Muscle layer of colon (tissue), 2 donors: ENCODE data around the gene AGBL1.
"Not testable (repeated sequence)": the region's sequence is repeated elsewhere in the genome, so short reads cannot be mapped to it uniquely, and the experiment has no call there.

Experiments
- H3K27ac ChIP-seq: one replicate; pipeline ENCODE4 v1.7.0; 2013; ENCODE audit warnings: low read depth, mild to moderate bottlenecking, low read length, moderate library complexity
- H3K27me3 ChIP-seq, 2 donors: one replicate each; pipeline ENCODE4 v1.7.0; 2013; ENCODE audit warnings: low read length in 2 of 2, mild to moderate bottlenecking in 2 of 2; ENCODE audit not compliant: insufficient read depth in 2 of 2, control insufficient read depth in 1 of 2
- H3K36me3 ChIP-seq: one replicate; pipeline ENCODE4 v1.7.0; 2013; ENCODE audit warnings: mild to moderate bottlenecking, low read length; ENCODE audit not compliant: insufficient read depth
- H3K4me1 ChIP-seq: one replicate; pipeline ENCODE4 v1.7.0; 2013; ENCODE audit warnings: mild to moderate bottlenecking, low read length; ENCODE audit not compliant: insufficient read depth
- H3K4me3 ChIP-seq, 2 donors: one replicate each; pipeline ENCODE4 v1.7.0; 2013; ENCODE audit warnings: low read length in 2 of 2, low read depth in 1 of 2, mild to moderate bottlenecking in 1 of 2, moderate library complexity in 1 of 2
- H3K9ac ChIP-seq: one replicate; pipeline ENCODE4 v1.7.0; 2013; ENCODE audit warnings: low read length
- H3K9me3 ChIP-seq: one replicate; pipeline ENCODE4 v1.7.0; 2013; ENCODE audit warnings: mild to moderate bottlenecking, low read length
- donor health status: abdominal sarcoma.
- donor health status: Adenocarcinoma of cecum.

Gene AGBL1

DNA sequence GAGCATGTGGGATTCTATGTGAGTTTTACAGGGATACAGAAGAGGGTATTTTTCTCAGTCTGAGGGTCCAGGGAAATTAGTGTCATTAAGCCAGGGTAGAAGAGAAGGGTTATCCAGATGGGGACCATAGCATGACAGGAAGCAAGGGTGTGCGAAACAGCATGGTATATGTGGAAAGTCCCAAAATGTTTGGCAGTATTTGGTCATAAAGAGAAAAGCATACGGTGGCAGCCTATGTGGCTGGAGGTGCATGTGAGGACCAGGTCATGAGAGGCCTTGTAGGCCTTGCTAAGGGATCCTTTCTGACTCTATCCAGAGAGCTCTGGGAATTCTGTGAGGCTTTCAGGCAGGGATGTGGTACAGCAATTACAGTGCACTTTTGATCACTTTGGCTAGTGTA is 411.4 kb downstream of the AGBL1 start:
- Histone ChIP-seq H3K27me3 (no peaks in the 10 kb centered on the region), H3K4me3 (no peak overlapping the region), H3K4me1 (no peaks in the 10 kb centered on the region), H3K9ac (no peak overlapping the region), H3K9me3 (no peaks in the 10 kb centered on the region), H3K27ac (no peak overlapping the region), H3K36me3 (no peaks in the 10 kb centered on the region)

DNA sequence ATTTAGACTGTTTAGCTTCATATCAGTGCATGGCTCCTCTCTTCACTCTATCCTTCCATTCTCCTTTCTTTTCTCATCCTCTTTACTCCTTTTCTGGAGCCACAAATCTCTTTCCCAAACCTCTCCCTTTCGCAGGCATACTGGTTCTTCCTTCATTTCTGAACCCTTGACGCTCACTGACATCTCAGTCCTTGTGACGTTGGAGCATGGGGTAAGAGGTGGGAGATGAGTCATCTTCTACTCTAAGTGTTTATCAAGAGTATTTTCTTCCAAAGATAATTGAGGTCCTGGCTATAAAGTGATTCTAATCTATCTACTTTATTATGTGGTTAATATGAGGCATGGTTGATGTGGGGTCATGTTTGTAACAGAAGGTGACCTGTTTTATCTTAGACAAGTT is 414.2 kb downstream of the AGBL1 start:
- Histone ChIP-seq H3K9me3 (no peaks in the 10 kb centered on the region), H3K36me3 (no peaks in the 10 kb centered on the region), H3K4me3 (no peak overlapping the region), H3K27me3 (no peaks in the 10 kb centered on the region), H3K4me1 (no peaks in the 10 kb centered on the region), H3K27ac (no peak overlapping the region), H3K9ac (no peak overlapping the region)

DNA sequence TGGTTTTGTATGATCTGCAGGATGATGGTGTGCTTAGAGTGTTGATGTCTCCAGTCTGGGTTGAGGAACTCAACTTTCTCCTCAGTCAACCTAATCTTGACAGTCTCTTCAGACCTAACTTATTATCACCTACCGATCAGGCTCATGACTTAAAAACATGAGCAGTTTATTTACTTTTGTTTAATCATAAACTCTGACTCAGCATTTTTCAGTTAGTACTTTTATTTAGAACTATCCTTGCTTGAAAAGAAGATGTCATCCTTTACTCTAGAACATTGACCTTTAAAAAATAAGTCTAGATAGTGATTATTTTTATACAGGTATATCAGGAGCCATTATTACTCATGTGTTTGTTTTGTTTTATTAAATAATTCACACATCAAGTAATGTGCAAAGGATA is 414.8 kb downstream of the AGBL1 start:
- H3K9ac ChIP-seq, result no peak overlapping the region
- H3K4me1 ChIP-seq, result no peaks in the 10 kb centered on the region
- H3K9me3 ChIP-seq, result no peaks in the 10 kb centered on the region
- H3K27me3 ChIP-seq, result no peaks in the 10 kb centered on the region
- no peaks in the 10 kb centered on the region for H3K36me3 ChIP-seq
- H3K4me3 ChIP-seq, result no peak overlapping the region
- H3K27ac ChIP-seq, result no peak overlapping the region

DNA sequence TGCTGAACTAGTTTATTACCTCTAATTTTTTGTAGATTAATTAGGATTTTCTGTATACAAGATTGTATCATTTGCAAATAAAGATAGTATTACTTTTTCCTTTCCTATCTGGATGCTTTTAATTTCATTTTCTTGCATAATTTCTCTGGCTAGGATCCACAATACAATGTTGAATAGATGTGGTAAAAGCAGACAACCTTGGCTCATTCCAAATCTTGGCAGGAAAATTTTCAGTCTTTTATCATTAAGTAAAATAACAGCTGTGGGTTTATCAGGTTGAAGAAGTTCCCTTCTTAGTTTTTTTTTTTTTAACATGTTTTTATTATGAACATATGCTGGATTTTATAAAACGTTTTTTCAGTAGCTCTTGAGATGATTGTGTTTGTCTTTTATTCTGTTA is 422.6 kb downstream of the AGBL1 start:
- no peaks in the 10 kb centered on the region for H3K4me1 ChIP-seq
- H3K9ac ChIP-seq, result no peak overlapping the region
- H3K9me3 ChIP-seq, result no peaks in the 10 kb centered on the region
- H3K27me3 ChIP-seq, result no peaks in the 10 kb centered on the region
- no peaks in the 10 kb centered on the region for H3K36me3 ChIP-seq
- H3K27ac ChIP-seq, result no peak overlapping the region
- H3K4me3 ChIP-seq, result no peak overlapping the region

DNA sequence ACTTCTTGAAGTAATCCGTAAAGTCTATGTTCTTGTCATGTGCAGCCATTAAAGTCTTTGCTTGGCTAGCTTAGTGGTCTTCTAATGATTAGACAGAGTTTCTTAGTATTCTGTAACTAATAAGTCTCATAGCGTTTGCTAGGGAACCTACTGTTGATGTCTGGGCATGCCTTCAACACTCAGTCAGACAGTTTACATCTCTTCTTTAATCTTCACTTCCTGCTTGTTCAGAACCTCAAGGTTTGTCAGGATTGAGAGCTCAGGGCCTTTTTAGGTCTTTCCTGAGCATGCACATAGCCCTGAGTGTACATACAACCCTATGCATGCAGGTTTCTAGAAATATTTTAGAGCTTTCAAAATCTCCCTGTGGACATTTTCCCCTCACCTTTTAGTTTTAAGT is 426.3 kb downstream of the AGBL1 start:
- Histone ChIP-seq H3K36me3 (no peaks in the 10 kb centered on the region), H3K27me3 (no peaks in the 10 kb centered on the region), H3K4me3 (no peak overlapping the region), H3K4me1 (no peaks in the 10 kb centered on the region), H3K9me3 (no peaks in the 10 kb centered on the region), H3K9ac (no peak overlapping the region), H3K27ac (no peak overlapping the region)

DNA sequence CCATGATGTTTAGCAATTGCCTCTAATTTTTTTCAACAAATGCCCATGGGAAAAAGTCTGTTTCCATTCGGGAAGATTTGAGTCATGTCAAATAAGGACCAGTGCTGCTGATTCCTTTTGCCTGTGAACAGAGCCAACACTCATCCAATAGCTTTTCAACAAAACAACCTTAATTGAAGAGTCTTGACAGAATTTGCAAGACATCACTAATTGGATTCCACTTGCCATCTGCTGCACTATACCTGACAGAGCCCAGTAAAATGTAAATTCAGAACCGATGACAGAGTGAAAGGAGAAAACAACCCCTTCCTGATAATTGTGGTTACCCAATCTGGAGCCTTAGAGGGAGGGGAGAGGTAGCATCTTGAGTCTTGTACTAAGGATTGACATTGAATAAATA is 426.7 kb downstream of the AGBL1 start:
- no peaks in the 10 kb centered on the region for H3K4me1 ChIP-seq
- no peaks in the 10 kb centered on the region for H3K36me3 ChIP-seq
- H3K9ac ChIP-seq, result no peak overlapping the region
- H3K9me3 ChIP-seq, result no peaks in the 10 kb centered on the region
- H3K27me3 ChIP-seq, result no peaks in the 10 kb centered on the region
- no peak overlapping the region for H3K27ac ChIP-seq
- no peak overlapping the region for H3K4me3 ChIP-seq

DNA sequence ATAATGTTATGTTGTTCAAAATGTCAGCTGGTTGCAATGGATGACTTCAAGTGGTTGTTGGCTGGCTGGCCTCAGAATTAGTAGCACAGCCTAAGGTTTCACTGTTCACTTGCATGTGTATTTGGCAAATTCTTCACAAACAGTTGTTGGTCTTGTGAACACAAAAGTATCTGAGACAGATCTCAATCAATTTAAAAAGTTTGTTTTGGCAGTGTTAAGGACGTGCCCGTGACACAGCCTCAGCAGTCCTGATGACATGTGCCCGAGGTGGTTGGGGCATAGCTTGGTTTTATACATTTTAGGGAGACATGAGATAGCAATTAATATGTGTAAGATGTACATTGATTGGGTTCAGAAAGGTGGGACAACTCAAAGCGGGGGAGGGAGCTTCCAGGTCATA is 436.0 kb downstream of the AGBL1 start:
- Histone ChIP-seq H3K27ac (no peak overlapping the region), H3K27me3 (no peaks in the 10 kb centered on the region), H3K36me3 (no peaks in the 10 kb centered on the region), H3K4me1 (no peaks in the 10 kb centered on the region), H3K9ac (no peak overlapping the region), H3K9me3 (no peaks in the 10 kb centered on the region), H3K4me3 (no peak overlapping the region)

DNA sequence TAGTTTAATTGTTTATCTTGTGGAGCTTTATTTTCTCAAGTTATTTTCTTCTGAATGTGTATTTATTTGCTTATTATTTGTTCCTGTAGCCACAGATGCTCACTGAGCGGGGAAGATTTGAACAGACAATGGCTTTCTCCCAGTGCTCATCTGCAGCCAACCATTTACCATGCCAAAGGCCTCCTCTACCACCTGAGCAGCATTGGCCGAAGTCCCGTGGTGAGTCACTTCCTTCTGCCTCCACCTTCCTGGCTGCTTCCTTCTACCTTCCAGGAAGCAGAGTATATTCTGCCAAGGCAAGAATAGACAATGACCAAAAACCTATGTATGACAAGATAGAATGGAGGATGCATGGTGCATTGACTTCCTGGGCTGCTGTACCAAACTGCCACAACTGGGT is 443.1 kb downstream of the AGBL1 start:
- no peak overlapping the region for H3K27ac ChIP-seq
- no peaks in the 10 kb centered on the region for H3K36me3 ChIP-seq
- H3K4me3 ChIP-seq, result no peak overlapping the region
- no peaks in the 10 kb centered on the region for H3K4me1 ChIP-seq
- no peak overlapping the region for H3K9ac ChIP-seq
- no peaks in the 10 kb centered on the region for H3K27me3 ChIP-seq
- no peaks in the 10 kb centered on the region for H3K9me3 ChIP-seq

DNA sequence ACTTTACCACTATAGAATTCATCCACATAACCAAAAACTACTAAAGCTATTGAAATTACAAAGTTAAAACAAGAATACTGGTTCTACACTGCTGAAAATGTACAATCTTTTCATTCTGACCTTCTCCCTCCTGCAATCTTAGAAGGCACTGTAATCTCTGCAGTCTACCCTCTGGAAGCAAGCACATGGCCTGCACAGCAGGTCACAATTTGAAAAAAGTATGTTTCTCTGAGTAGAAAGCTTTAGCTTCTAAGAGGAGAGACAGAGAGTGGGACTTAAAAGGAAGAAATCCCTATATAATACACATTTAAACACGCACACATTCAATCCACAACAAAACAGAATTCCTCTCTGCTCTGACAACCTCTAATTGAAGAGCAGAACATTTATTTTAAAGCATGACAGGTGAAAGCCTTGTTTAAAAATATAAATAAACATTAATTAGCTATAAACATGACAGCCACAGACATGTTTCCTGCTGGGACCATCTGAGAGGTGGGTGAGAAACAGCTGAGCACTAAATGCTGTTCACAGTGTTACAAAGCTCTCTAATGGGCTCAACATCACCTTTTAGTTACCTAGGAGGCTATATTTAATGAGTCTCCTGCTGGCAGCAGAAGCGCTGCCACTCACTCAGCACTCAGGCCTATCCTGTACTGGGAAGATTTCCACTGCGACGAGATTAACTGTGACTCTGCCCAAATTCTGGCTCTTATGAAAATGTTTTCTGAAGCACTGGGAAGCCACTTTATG is 447.4 kb downstream of the AGBL1 start:
- no peaks in the 10 kb centered on the region for H3K4me1 ChIP-seq
- no peaks in the 10 kb centered on the region for H3K9me3 ChIP-seq
- H3K27ac ChIP-seq, result no peak overlapping the region
- no peaks in the 10 kb centered on the region for H3K27me3 ChIP-seq
- H3K9ac ChIP-seq, result no peak overlapping the region
- no peaks in the 10 kb centered on the region for H3K36me3 ChIP-seq
- H3K4me3 ChIP-seq, result no peak overlapping the region

DNA sequence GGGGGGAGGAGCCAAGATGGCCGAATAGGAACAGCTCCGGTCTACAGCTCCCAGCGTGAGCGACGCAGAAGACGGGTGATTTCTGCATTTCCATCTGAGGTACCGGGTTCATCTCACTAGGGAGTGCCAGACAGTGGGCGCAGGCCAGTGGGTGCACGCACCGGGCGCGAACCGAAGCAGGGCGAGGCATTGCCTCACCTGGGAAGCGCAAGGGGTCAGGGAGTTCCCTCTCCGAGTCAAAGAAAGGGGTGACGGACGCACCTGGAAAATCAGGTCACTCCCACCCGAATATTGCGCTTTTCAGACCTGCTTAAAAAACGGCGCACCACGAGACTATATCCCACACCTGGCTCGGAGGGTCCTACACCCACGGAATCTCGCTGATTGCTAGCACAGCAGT is 448.4 kb downstream of the AGBL1 start:
- H3K27ac ChIP-seq, H3K9ac ChIP-seq, H3K4me1 ChIP-seq, H3K9me3 ChIP-seq, H3K36me3 ChIP-seq, H3K27me3 ChIP-seq, H3K4me3 ChIP-seq: not testable (repeated sequence)

DNA sequence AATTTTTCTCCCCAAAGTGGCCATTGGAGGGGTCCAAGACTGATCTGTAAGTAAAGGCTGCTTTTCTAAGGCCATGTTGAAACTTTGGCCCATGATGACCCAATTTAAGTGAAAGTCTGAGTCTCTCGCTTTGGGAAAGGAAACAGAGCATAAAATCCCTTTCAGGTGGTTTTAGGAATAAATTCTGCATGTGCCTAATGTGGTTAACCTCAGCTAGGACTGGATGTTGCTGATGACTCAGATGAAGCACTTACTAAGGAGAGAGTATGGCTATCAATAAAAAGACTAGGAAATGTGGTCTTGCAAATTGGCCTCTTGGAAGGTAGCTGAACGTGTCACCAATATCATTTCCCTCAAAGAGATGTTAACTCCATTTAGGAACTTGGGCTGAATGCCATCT is 458.5 kb downstream of the AGBL1 start:
- Histone ChIP-seq H3K27ac (no peak overlapping the region), H3K9ac (no peak overlapping the region), H3K4me1 (no peaks in the 10 kb centered on the region), H3K27me3 (no peaks in the 10 kb centered on the region), H3K36me3 (no peaks in the 10 kb centered on the region), H3K4me3 (no peak overlapping the region), H3K9me3 (no peaks in the 10 kb centered on the region)

DNA sequence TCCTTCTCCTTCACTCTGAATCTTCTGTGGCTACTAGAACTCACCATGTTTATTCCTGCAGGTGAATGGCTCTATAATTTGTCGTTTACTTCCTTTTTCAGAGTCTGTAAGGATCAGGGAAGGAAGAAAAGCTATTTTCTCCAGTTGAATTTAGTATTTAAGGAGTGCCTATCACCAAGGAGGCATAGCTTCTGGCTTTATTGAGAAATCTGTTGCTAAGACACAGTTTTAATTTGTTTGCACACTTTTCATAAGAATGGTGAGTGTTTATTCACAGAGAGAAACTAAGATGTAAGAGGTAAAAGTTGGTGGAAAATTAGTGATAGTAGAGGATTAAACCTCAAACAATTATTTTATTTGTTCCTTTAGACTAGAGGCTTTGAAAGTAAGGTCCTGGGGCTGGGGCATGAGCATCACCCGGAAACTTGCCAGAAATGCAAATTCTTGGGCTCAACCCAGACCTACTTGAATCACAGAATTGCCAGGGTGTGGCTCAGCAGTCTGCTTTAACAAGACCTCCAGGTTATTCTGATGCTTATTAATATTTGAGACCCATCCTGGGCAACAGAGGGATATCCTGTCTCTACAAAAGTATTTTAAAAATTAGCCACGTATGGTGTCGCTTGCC is 461.3 kb downstream of the AGBL1 start:
- Histone ChIP-seq H3K27me3 (no peaks in the 10 kb centered on the region), H3K36me3 (no peaks in the 10 kb centered on the region), H3K9me3 (no peaks in the 10 kb centered on the region), H3K4me1 (no peaks in the 10 kb centered on the region), H3K27ac (no peak overlapping the region), H3K4me3 (no peak overlapping the region), H3K9ac (no peak overlapping the region)
